ENCODE measurements around the gene FKBP10. TPM values are rescaled to one million over a fixed set of nuclear protein-coding genes. Genes with fewer than 3 reads are reported as not detected.

FKBP10 gene
- total RNA-seq, 4 donors from 2014 or later, result 4.2 to 25.4 (median 6.8) TPM

DNA sequence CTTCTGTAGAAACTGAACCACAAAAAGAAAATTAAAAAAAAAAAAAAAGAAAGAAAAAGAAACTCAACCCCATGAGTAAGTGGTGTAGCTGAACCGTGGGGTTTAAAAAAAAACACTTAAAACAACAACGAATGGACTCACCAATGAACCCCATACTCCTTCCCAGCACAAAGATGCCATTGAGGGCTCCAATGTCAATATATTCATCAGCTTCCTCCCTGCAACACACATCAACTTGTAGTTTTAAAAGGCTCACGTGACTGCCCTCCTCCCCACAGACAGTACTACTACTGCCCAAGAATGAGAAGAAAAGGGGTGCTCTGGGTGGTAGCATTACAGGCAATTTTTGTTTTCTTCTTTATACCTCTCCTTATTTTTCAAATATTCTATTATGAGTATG lies 55.8 kb downstream of the FKBP10 start:
- TF ChIP-seq POLR2A (IDR thresholded peaks at IDR 0.05), result no peak
- TF ChIP-seq, protein P1, sequence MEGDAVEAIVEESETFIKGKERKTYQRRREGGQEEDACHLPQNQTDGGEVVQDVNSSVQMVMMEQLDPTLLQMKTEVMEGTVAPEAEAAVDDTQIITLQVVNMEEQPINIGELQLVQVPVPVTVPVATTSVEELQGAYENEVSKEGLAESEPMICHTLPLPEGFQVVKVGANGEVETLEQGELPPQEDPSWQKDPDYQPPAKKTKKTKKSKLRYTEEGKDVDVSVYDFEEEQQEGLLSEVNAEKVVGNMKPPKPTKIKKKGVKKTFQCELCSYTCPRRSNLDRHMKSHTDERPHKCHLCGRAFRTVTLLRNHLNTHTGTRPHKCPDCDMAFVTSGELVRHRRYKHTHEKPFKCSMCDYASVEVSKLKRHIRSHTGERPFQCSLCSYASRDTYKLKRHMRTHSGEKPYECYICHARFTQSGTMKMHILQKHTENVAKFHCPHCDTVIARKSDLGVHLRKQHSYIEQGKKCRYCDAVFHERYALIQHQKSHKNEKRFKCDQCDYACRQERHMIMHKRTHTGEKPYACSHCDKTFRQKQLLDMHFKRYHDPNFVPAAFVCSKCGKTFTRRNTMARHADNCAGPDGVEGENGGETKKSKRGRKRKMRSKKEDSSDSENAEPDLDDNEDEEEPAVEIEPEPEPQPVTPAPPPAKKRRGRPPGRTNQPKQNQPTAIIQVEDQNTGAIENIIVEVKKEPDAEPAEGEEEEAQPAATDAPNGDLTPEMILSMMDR (IDR thresholded peaks at IDR 0.05), result no peak
- WGBS, 2 donors, result 72 to 73% methylated on average over 3 of the region's 3 CpGs
- intact Hi-C loops (cut with DNase I; ENCODE audit: low total_unique reads), result no loop called here
- no peak overlapping the region for H3K4me3 ChIP-seq (ENCODE audit: low read depth, poor library complexity, severe bottlenecking)
- DNase-seq (ENCODE audit: low spot score in 2 of 2), result no peak

GRCh38 chr17:41869426-41869825 lies 56.6 kb downstream of the FKBP10 start:
- intact Hi-C loops (cut with DNase I; ENCODE audit: low total_unique reads), result no loop called here
- H3K4me3 ChIP-seq (ENCODE audit: low read depth, poor library complexity, severe bottlenecking), result no peak overlapping the region
- WGBS, 2 donors, result 35 to 59% methylated on average over 9 of the region's 9 CpGs
- DNase-seq (ENCODE audit: low spot score in 2 of 2), result no peak
- TF ChIP-seq, protein P1 (IDR thresholded peaks at IDR 0.05), result no peak
- no peak for TF ChIP-seq POLR2A (IDR thresholded peaks at IDR 0.05)

DNA sequence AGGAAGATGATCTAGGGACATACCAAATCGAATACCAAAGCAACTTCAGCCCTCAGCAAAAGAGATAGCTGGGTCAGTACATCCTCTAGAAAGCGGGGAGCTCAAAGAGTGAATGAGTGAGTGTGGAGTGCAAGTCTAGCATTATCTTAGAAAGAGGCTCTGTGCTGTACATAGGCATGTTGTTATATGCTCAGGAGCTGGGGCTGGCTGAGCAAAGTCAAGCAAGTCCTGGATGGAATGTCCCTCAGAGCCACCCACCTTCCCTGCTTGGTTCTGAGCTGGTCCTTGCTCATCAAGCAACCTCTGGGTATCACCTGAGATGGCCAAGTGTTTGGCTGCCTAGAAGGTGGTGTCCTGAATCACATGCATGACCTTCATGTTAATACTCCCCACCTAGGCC lies 57.3 kb downstream of the FKBP10 start:
- TF ChIP-seq, protein P1 (IDR thresholded peaks at IDR 0.05), result no peak
- no peak for TF ChIP-seq POLR2A (IDR thresholded peaks at IDR 0.05)
- intact Hi-C loops (cut with DNase I; ENCODE audit: low total_unique reads), result no loop called here
- DNase-seq (ENCODE audit: low spot score in 2 of 2), result no peak
- no peak overlapping the region for H3K4me3 ChIP-seq (ENCODE audit: low read depth, poor library complexity, severe bottlenecking)
- 92 to 94% methylated on average over 2 of the region's 2 CpGs for WGBS, 2 donors

GRCh38 chr17:41870627-41871026 lies 57.8 kb downstream of the FKBP10 start:
- H3K4me3 ChIP-seq (ENCODE audit: low read depth, poor library complexity, severe bottlenecking), result no peak overlapping the region
- WGBS, 2 donors, result 80 to 81% methylated on average over 7 of the region's 7 CpGs
- no peak for TF ChIP-seq POLR2A (IDR thresholded peaks at IDR 0.05)
- TF ChIP-seq, protein P1 (IDR thresholded peaks at IDR 0.05), result no peak
- intact Hi-C loops (cut with DNase I; ENCODE audit: low total_unique reads), result no loop called here
- no peak for DNase-seq (ENCODE audit: low spot score in 2 of 2)

DNA sequence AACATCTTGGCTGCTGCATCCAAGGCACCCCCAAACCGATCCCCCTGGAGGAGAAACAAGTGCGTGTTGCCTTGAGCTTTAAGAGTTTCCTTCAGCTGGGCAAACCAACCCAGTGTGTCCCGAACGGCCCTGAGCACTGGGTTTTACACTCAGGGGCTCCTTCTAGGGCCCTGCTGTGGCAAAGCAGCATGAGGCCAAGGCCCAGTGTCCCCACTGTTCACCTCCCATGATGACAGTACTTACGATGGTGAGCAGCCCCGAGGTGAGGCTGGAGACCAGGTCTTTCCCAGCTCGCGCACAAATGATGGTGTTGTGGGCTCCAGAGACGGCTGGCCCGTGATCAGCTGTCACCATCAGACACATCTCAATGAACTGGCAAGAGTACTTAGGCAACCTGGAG lies 59.0 kb downstream of the FKBP10 start:
- TF ChIP-seq, protein P1 (IDR thresholded peaks at IDR 0.05), result no peak
- TF ChIP-seq POLR2A (IDR thresholded peaks at IDR 0.05), result no peak
- intact Hi-C loops (cut with DNase I; ENCODE audit: low total_unique reads), result no loop called here
- no peak overlapping the region for H3K4me3 ChIP-seq (ENCODE audit: low read depth, poor library complexity, severe bottlenecking)
- WGBS, 2 donors, result 95 to 97% methylated on average over 10 of the region's 10 CpGs
- no peak for DNase-seq (ENCODE audit: low spot score in 2 of 2)

Other genes starting within 250 kb of the FKBP10 start
- 1 to 10 TPM in 1 of 4 donors, under 1 TPM in 2, not detected in 1; 0.47 to 1.6 (median 0.91) TPM for gene KRT9, start 240.9 kb upstream of the FKBP10 start, total RNA-seq
- gene KRT14, start 226.1 kb upstream of the FKBP10 start, total RNA-seq, result 1,000 to 10,000 TPM; 4,210 to 7,487 (median 6,656) TPM
- gene KRT16, start 200.2 kb upstream of the FKBP10 start, total RNA-seq, result 100 to 1,000 TPM in 1 of 4 donors, 10 to 100 TPM in 3; 79.2 to 447 (median 81.8) TPM
- 1,000 to 10,000 TPM in 2 of 4 donors, 100 to 1,000 TPM in 2; 474 to 1,574 (median 971) TPM for gene KRT17, start 188.4 kb upstream of the FKBP10 start, total RNA-seq
- 100 to 1,000 TPM; 211 to 299 (median 249) TPM for gene EIF1, start 124.1 kb upstream of the FKBP10 start, total RNA-seq
- gene GAST, start 100.7 kb upstream of the FKBP10 start, total RNA-seq, result not detected
- gene HAP1, start 78.4 kb upstream of the FKBP10 start, total RNA-seq, result 1 to 10 TPM in 2 of 4 donors, under 1 TPM in 2; 0.75 to 1.8 (median 1.1) TPM
- 1,000 to 10,000 TPM; 1,980 to 2,336 (median 2,116) TPM for gene JUP, start 26.3 kb upstream of the FKBP10 start, total RNA-seq
- gene P3H4, start 1.1 kb upstream of the FKBP10 start, total RNA-seq, result 10 to 100 TPM; 12.8 to 14.5 (median 13.2) TPM
- gene NT5C3B, start 23.2 kb downstream of the FKBP10 start, total RNA-seq, result 10 to 100 TPM; 17.7 to 35.1 (median 25.9) TPM
- not detected for gene KLHL10, start 24.8 kb downstream of the FKBP10 start, total RNA-seq
- gene KLHL11, start 52.4 kb downstream of the FKBP10 start, total RNA-seq, result 10 to 100 TPM; 23.6 to 27.7 (median 25.2) TPM
- 10 to 100 TPM; 50.3 to 73.0 (median 62.4) TPM for gene ACLY, start 105.9 kb downstream of the FKBP10 start, total RNA-seq
- under 1 TPM in 3 of 4 donors, not detected in 1; 0.13 to 0.42 (median 0.20) TPM for gene ODAD4, start 117.6 kb downstream of the FKBP10 start, total RNA-seq
- 10 to 100 TPM; 37.2 to 63.8 (median 44.5) TPM for gene CNP, start 153.8 kb downstream of the FKBP10 start, total RNA-seq
- 10 to 100 TPM; 48.8 to 85.5 (median 63.7) TPM for gene DNAJC7, start 204.4 kb downstream of the FKBP10 start, total RNA-seq
- 10 to 100 TPM; 44.6 to 57.9 (median 52.3) TPM for gene NKIRAS2, start 207.1 kb downstream of the FKBP10 start, total RNA-seq
- 1 to 10 TPM in 3 of 4 donors, under 1 TPM in 1; 0.97 to 1.8 (median 1.5) TPM for gene C17orf113, start 237.6 kb downstream of the FKBP10 start, total RNA-seq

Data from lower leg skin (tissue), 4 donors.